Lower leg skin (tissue), 4 donors: ENCODE results near the gene GADL1. TPM values are rescaled to one million over a fixed set of nuclear protein-coding genes. Genes with fewer than 3 reads are reported as not detected.

Experiments
- DNase-seq, 2 donors: peaks; one replicate each; pipeline ENCODE4 v3.0.0-alpha.2; 2019; ENCODE audit warnings: low spot score in 2 of 2
- H3K4me3 ChIP-seq: fragments of 200-600 bp; sonication (generic); 2 replicates; pipeline ENCODE4 v1.5.1; 2017; ENCODE audit warnings: mild to moderate bottlenecking, low read depth; ENCODE audit not compliant: poor library complexity, severe bottlenecking
- CTCF ChIP-seq, 3 donors: fragments of 450-650 bp; IDR thresholded peaks; one replicate each; pipeline ENCODE4 v1.5.1; 2016; ENCODE audit warnings: antibody characterized with exemption in 3 of 3, mild to moderate bottlenecking in 3 of 3, moderate library complexity in 2 of 3
- POLR2A ChIP-seq, 2 donors: fragments of 450-650 bp; IDR thresholded peaks; one replicate each; pipeline ENCODE4 v1.6.1; 2016 to 2017; ENCODE audit warnings: antibody characterized with exemption in 2 of 2, mild to moderate bottlenecking in 1 of 2, moderate library complexity in 1 of 2
- whole genome bisulfite sequencing, 2 donors: methylation state at CpG; one replicate each; pipeline ENCODE4 v1.1.5; 2018; 5-methylcytosine and 5-hydroxymethylcytosine counted together
- intact Hi-C: fragments of 100-400 bp; cut with DNase I; formaldehyde crosslinking; loops from one replicate; pipeline ENCODE4 v1.15.0; 2023; ENCODE audit warnings: low total_unique reads
- total RNA-seq, 4 donors: library from RNA; depleted of rRNA; stranded (reverse); fragments of >200 nt; gene quantifications; one replicate each; pipeline ENCODE4 v1.1.0, GENCODE V29; 2016

The GADL1 gene
- total RNA-seq, 4 donors from 2014 or later = not detected

DNA sequence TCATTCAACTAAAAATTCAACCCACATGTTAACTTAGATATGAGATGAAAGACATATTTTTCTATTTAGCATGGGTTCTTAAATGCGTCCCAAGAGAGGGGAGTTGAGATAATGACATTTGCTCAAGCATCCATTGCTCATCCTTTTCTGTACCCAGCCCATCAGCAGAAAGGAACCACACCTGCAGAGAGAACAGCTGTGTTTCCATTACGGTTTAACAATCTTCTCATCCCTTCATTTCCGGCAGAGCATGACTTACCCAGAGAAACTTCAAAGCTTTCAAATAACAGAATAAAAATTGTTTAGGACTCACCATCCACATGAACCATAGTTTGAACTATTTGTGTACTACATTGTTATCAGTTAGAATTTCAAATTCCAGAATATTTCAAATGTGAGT, 174.9 kb downstream of the GADL1 start:
- DNase-seq = no peak
- H3K4me3 ChIP-seq = no peak overlapping the region
- intact Hi-C loops = no loop called here
- 89 to 94% methylated on average over 3 of the region's 3 CpGs for WGBS, 2 donors
- no peak for TF ChIP-seq POLR2A (IDR thresholded peaks at IDR 0.05)
- TF ChIP-seq CTCF (IDR thresholded peaks at IDR 0.05) = no peak

DNA sequence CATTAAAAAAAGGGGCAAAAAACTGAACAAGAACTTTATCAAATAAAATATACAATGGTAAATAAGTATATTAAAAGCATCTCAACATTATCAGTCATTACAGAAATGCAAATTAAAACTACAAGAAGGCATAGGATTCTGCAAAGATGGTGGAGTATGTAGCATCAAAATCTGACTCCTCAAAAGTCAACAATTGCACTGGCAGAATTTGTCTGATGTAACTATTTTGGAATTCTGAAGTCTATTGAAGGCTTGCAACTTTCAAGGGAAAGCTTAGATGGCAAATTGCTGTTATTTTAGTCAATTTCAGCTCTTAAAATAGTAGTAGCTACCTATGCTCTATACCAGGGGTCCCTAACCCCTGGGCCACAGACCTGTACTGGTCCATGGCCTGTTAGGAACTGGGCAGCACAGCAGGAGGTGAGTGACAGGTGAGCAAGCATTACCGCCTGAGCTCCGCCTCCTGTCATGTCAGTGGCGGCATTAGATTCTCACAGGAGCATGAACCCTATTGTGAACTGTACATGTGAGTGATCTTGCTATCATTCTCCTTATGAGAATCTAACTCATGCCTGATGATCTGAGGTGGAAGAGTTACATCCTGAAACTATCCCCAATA, 180.5 kb downstream of the GADL1 start:
- intact Hi-C loops = no loop called here
- WGBS, 2 donors = 96 to 100% methylated on average over 3 of the region's 3 CpGs
- H3K4me3 ChIP-seq = no peak overlapping the region
- no peak for TF ChIP-seq POLR2A (IDR thresholded peaks at IDR 0.05)
- no peak for TF ChIP-seq CTCF (IDR thresholded peaks at IDR 0.05)
- no peak for DNase-seq

DNA sequence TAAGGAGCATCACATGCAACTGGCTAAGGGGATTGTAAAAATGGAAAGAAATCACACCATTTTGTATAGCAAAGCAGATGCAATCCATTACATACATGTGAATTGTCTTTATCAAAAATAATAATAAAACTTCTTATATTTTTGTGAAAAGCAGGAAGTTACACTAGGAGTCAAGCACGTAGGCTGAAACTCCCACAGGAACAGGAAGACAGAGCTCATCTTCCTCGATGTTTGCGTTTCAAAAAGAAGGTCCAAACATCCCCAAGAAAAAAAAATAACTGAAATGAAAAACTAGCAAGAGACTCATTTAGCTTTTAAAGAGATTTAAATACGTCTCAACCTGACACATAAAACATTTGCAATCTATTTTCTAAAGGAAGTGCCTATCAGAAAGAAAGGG, 181.5 kb downstream of the GADL1 start:
- 69 to 70% methylated on average over 4 of the region's 4 CpGs for WGBS, 2 donors
- intact Hi-C loops = no loop called here
- H3K4me3 ChIP-seq = no peak overlapping the region
- no peak for DNase-seq
- no peak for TF ChIP-seq POLR2A (IDR thresholded peaks at IDR 0.05)
- TF ChIP-seq CTCF (IDR thresholded peaks at IDR 0.05) = no peak

- intact Hi-C loops = no loop called here
- H3K4me3 ChIP-seq = no peak overlapping the region
- TF ChIP-seq CTCF (IDR thresholded peaks at IDR 0.05) (no peak), POLR2A (IDR thresholded peaks at IDR 0.05) (no peak)
- 75 to 80% methylated on average over 2 of the region's 2 CpGs for WGBS, 2 donors
- DNase-seq = no peak
Measured at GRCh38 chr3:30711867-30712266, 182.6 kb downstream of the GADL1 start.

GRCh38 chr3:30711151-30711550, 183.3 kb downstream of the GADL1 start:
- no peak overlapping the region for H3K4me3 ChIP-seq
- no peak for DNase-seq
- intact Hi-C loops = no loop called here
- TF ChIP-seq POLR2A (IDR thresholded peaks at IDR 0.05) (no peak), CTCF (IDR thresholded peaks at IDR 0.05) (no peak)

- DNase-seq = no peak
- WGBS, 2 donors = 81 to 82% methylated on average over 7 of the region's 7 CpGs
- intact Hi-C loops = no loop called here
- TF ChIP-seq CTCF (IDR thresholded peaks at IDR 0.05) (no peak), POLR2A (IDR thresholded peaks at IDR 0.05) (no peak)
- no peak overlapping the region for H3K4me3 ChIP-seq
Measured at GRCh38 chr3:30710017-30710416, 184.4 kb downstream of the GADL1 start.
